Measurements from ENCODE around the gene SPACA7. TPM values are rescaled to one million over a fixed set of nuclear protein-coding genes. Genes with fewer than 3 reads are reported as not detected.
A peak's percentile ranks its signal among the peaks of the same experiment; 100 is the strongest.

The SPACA7 gene
- polyA plus RNA-seq, 3 donors = not detected

- no peak for TF ChIP-seq CTCF (IDR thresholded peaks at IDR 0.05)
- no peak overlapping the region for H3K27ac ChIP-seq (ENCODE audit: low read depth in 1 of 2, low read length in 2 of 2)
- no peak overlapping the region for H3K4me3 ChIP-seq (replicated peaks in 1 of 3; ENCODE audit: low read depth in 2 of 3, low read length in 3 of 3)
- Mint-ChIP-seq H3K36me3 (no peaks in the 10 kb centered on the region), H3K9me3 (peaks cover 0 to under 1% (median 0%) of the 10 kb centered on the region in 7 donors), H3K4me1 (no peaks in the 10 kb centered on the region), H3K4me3 (no peak overlapping the region), H3K27me3 (ENCODE audit: low read depth in 3 of 3) (peaks cover 4 to 6% (median 6%) of the 10 kb centered on the region in 3 donors), H3K27ac (peak overlapping the region in 1 of 7 donors; percentile 63)
- H3K4me2 ChIP-seq (replicated peaks; ENCODE audit: extremely low read depth, low read length, poor library complexity, severe bottlenecking) = no peak overlapping the region
- H4K20me1 ChIP-seq (ENCODE audit: insufficient read depth, low read length) = no peaks in the 10 kb centered on the region
- no peak overlapping the region for H3K9ac ChIP-seq (ENCODE audit: insufficient read depth, low read length, poor library complexity, severe bottlenecking)
- no peaks in the 10 kb centered on the region for H3K27me3 ChIP-seq (ENCODE audit: control insufficient read depth in 2 of 2, insufficient read depth in 2 of 2, low read length in 2 of 2)
- no peak for DNase-seq
- 80% methylated on average over 13 of the region's 16 CpGs for WGBS (ENCODE audit: insufficient coverage)
- no peaks in the 10 kb centered on the region for H3K9me3 ChIP-seq (replicated peaks in 1 of 2; ENCODE audit: control insufficient read depth in 1 of 2, insufficient read depth in 1 of 2, low read length in 2 of 2)
- intact Hi-C loops (cut with micrococcal nuclease) = no loop called here
- H2AFZ ChIP-seq (ENCODE audit: insufficient read depth, low read depth, low read length, poor library complexity, severe bottlenecking) = no peak overlapping the region
- no peaks in the 10 kb centered on the region for H3K79me2 ChIP-seq (ENCODE audit: insufficient read depth, low read length)
- H3K36me3 ChIP-seq (replicated peaks in 1 of 2; ENCODE audit: control insufficient read depth in 1 of 2, insufficient read depth in 2 of 2, low read length in 2 of 2) = no peaks in the 10 kb centered on the region
- H3K4me1 ChIP-seq (ENCODE audit: control insufficient read depth in 1 of 2, insufficient read depth in 2 of 2, low read length in 2 of 2) = no peaks in the 10 kb centered on the region
Observed at GRCh38 chr13:112449545-112449930, 73.4 kb downstream of the SPACA7 start.

GRCh38 chr13:112450118-112450903 is 74.2 kb downstream of the SPACA7 start:
- intact Hi-C loops (cut with micrococcal nuclease) = no loop called here
- no peaks in the 10 kb centered on the region for H4K20me1 ChIP-seq (ENCODE audit: insufficient read depth, low read length)
- no peak for TF ChIP-seq CTCF (IDR thresholded peaks at IDR 0.05)
- no peak for DNase-seq
- H3K9me3 ChIP-seq (replicated peaks in 1 of 2; ENCODE audit: control insufficient read depth in 1 of 2, insufficient read depth in 1 of 2, low read length in 2 of 2) = no peaks in the 10 kb centered on the region
- Mint-ChIP-seq H3K4me1 (no peaks in the 10 kb centered on the region), H3K36me3 (no peaks in the 10 kb centered on the region), H3K27me3 (ENCODE audit: low read depth in 3 of 3) (peaks cover 1 to 6% (median 5%) of the 10 kb centered on the region in 3 donors), H3K4me3 (no peak overlapping the region), H3K9me3 (peaks cover 0 to 3% (median 0%) of the 10 kb centered on the region in 7 donors), H3K27ac (no peak overlapping the region)
- no peak overlapping the region for H3K27ac ChIP-seq (ENCODE audit: low read depth in 1 of 2, low read length in 2 of 2)
- no peak overlapping the region for H3K4me2 ChIP-seq (replicated peaks; ENCODE audit: extremely low read depth, low read length, poor library complexity, severe bottlenecking)
- 89% methylated on average over 8 of the region's 23 CpGs for WGBS (ENCODE audit: insufficient coverage)
- no peaks in the 10 kb centered on the region for H3K27me3 ChIP-seq (ENCODE audit: control insufficient read depth in 2 of 2, insufficient read depth in 2 of 2, low read length in 2 of 2)
- no peaks in the 10 kb centered on the region for H3K4me1 ChIP-seq (ENCODE audit: control insufficient read depth in 1 of 2, insufficient read depth in 2 of 2, low read length in 2 of 2)
- H3K79me2 ChIP-seq (ENCODE audit: insufficient read depth, low read length) = no peaks in the 10 kb centered on the region
- no peak overlapping the region for H3K9ac ChIP-seq (ENCODE audit: insufficient read depth, low read length, poor library complexity, severe bottlenecking)
- no peak overlapping the region for H3K4me3 ChIP-seq (replicated peaks in 1 of 3; ENCODE audit: low read depth in 2 of 3, low read length in 3 of 3)
- H2AFZ ChIP-seq (ENCODE audit: insufficient read depth, low read depth, low read length, poor library complexity, severe bottlenecking) = no peak overlapping the region
- H3K36me3 ChIP-seq (replicated peaks in 1 of 2; ENCODE audit: control insufficient read depth in 1 of 2, insufficient read depth in 2 of 2, low read length in 2 of 2) = no peaks in the 10 kb centered on the region

Data from CD14-positive monocyte (primary cell).